ENCODE measurements around the gene RHEBL1. TPM values are rescaled to one million over a fixed set of nuclear protein-coding genes. Genes with fewer than 3 reads are reported as not detected.

RHEBL1 gene
- polyA plus RNA-seq (ENCODE audit: insufficient read length in 10 of 10), result 1 to 10 TPM in 8 of 10 donors, under 1 TPM in 2; 0.93 to 2.6 (median 1.3) TPM
- long read RNA-seq, donor 1, result 0 reads
- long read RNA-seq, donor 2, partial matches to known transcripts, result 0 of 1 reads
- long read RNA-seq, donor 2, other reads (novel, unspliced or antisense), result 0 of 1 reads
- long read RNA-seq, donor 3, result 0 reads
- long read RNA-seq, donor 4, result 0 reads
- long read RNA-seq, donor 5, result 0 reads
- long read RNA-seq, donor 6, result 0 reads
- long read RNA-seq, donor 7, result 0 reads
- long read RNA-seq, donor 8, result 0 reads
- long read RNA-seq, donor 9, result 0 reads

GRCh38 chr12:49069507-49070346 lies at the start of gene RHEBL1:
Gene RHEBL1 (minus strand): TSS chr12:49069979. CDS start chr12:49069785, 194 bp downstream.
- DNase-seq, result peak; percentile 96 to 98 (median 97)

GRCh38 chr12:49111206-49111605 lies 41.4 kb upstream of the RHEBL1 start:
- no peak for DNase-seq

- peak; percentile 98 to 99 (median 99) for DNase-seq
Measured at GRCh38 chr12:49110464-49111155, 40.8 kb upstream of the RHEBL1 start, which contains the start of gene LMBR1L. Gene LMBR1L (minus strand): TSS chr12:49110847. CDS start chr12:49110555, 292 bp downstream.

- peak in 2 of 3 donors; percentile 51 to 73 for DNase-seq
Measured at GRCh38 chr12:49109641-49110463, 40.1 kb upstream of the RHEBL1 start.

- DNase-seq, result peak in 2 of 3 donors; percentile 54 to 76
Measured at GRCh38 chr12:49108958-49109404, 39.2 kb upstream of the RHEBL1 start.

GRCh38 chr12:49105504-49106084 lies 35.8 kb upstream of the RHEBL1 start:
- peak in 1 of 3 donors; percentile 56 for DNase-seq

GRCh38 chr12:49104822-49105221 lies 35.0 kb upstream of the RHEBL1 start:
- DNase-seq, result no peak

- DNase-seq, result no peak
Measured at GRCh38 chr12:49100380-49100779, 30.6 kb upstream of the RHEBL1 start.

GRCh38 chr12:49098703-49099102 lies 28.9 kb upstream of the RHEBL1 start:
- no peak for DNase-seq

- DNase-seq, result peak in 1 of 3 donors; percentile 53
Measured at GRCh38 chr12:49098035-49098451, 28.3 kb upstream of the RHEBL1 start.

- no peak for DNase-seq
Measured at GRCh38 chr12:49097381-49097780, 27.6 kb upstream of the RHEBL1 start.

GRCh38 chr12:49094975-49095365 lies 25.2 kb upstream of the RHEBL1 start:
- DNase-seq, result no peak

GRCh38 chr12:49094160-49094974 lies 24.6 kb upstream of the RHEBL1 start, which contains the start of gene DHH:
Gene DHH (minus strand): TSS chr12:49094801. CDS start chr12:49094512, 289 bp downstream.
- peak in 1 of 3 donors; percentile 49 for DNase-seq

GRCh38 chr12:49093792-49094159 lies 24.0 kb upstream of the RHEBL1 start:
- DNase-seq, result peak in 1 of 3 donors; percentile 41

GRCh38 chr12:49092816-49093406 lies 23.1 kb upstream of the RHEBL1 start:
- no peak for DNase-seq

- DNase-seq, result peak in 1 of 3 donors; percentile 67
Measured at GRCh38 chr12:49092086-49092815, 22.5 kb upstream of the RHEBL1 start.

- no peak for DNase-seq
Measured at GRCh38 chr12:49091836-49092085, 22.0 kb upstream of the RHEBL1 start.

GRCh38 chr12:49091056-49091835 lies 21.5 kb upstream of the RHEBL1 start:
- peak in 1 of 3 donors; percentile 20 for DNase-seq
